Vein endothelial cell (primary cell): ENCODE data around the gene CCR6. TPM values are rescaled to one million over a fixed set of nuclear protein-coding genes. Genes with fewer than 3 reads are reported as not detected.

Experiments
- total RNA-seq: library from RNA; depleted of rRNA; stranded (reverse); fragments of >200 nt; gene quantifications from 2 replicates; pipeline ENCODE4 v1.2.3, GENCODE V29; 2012

CCR6 gene
- not detected in 2 replicates for total RNA-seq

DNA sequence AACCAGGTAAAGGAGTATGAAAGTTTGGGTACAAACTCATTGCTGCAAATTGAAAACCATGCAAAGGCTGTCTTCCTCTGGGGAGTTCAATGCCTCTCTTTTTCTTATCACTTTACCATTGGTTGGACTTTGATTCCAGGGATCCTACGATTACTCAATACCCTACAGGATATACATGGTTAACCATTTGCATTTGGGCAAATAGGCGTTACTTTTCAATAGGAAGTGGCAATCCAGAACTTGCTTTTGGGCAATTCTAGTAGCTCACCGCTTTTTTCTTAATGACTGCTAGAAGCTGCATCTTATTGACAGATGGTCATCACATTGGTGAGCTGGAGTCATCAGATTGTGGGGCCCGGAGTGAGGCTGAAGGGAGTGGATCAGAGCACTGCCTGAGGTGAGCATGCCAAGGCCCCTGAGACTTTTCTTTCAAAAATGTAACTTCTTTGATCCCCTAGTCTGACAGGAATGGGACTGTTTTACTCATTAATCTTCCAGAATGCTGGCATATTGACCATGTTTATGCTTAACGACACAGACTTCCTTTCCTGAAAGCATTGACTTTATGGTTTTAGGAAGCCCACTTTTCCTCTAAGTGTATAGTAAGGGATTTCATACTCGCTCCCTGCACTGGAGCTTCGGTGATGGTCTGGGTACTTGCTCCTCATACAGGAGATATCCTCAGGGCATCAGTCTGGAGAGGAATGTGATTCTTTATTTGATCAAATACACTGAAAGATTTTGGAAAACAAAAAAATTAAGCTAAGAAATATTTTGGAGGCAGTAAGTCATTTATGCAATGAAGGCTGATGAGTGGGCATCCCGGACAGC lies at the start of gene CCR6:
CCR6 (plus strand) TSS at position 270 of the 831 bp plus-strand sequence. CDS start 13,039 bp downstream, outside the sequence.

DNA sequence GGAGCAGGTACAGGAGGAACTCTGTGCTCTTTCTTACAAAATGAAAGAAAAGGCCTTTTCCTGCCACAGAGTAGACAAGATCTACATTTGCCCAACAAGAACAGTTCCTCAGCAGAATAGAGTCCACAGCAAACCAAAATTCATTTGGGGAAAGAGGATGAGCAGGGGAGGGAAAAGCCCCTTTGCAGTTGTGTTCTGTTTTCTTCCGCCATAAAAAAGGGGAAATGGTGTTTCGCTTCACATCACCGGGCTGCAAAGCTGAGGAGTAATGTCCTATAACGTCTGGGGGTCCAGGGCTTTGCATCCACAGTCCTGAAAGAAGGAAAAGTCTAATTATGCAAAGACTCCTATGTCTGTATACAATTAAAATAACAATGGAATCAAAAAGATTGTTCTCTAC lies 35.0 kb downstream of the CCR6 start, which contains the start of gene GPR31:
GPR31 (minus strand) TSS at position 118 of the 400 bp plus-strand sequence. CDS start 149 bp downstream, outside the sequence.

Other genes starting within 250 kb of the CCR6 start
- 5.6 and 9.1 TPM in 2 replicates for gene RNASET2, start 166.5 kb upstream of the CCR6 start, total RNA-seq
- 10.8 and 11.8 TPM in 2 replicates for gene CEP43, start 123.7 kb upstream of the CCR6 start, total RNA-seq
- not detected in 2 replicates for gene GPR31, start 34.9 kb downstream of the CCR6 start, total RNA-seq
- not detected in 2 replicates for gene UNC93A, start 168.2 kb downstream of the CCR6 start, total RNA-seq
- gene TTLL2, start 202.0 kb downstream of the CCR6 start, total RNA-seq: not detected in 2 replicates